ENCODE data around the gene TSEN2. TPM values are rescaled to one million over a fixed set of nuclear protein-coding genes. Genes with fewer than 3 reads are reported as not detected.
"Not testable (repeated sequence)": the region's sequence is repeated elsewhere in the genome, so short reads cannot be mapped to it uniquely, and the experiment has no call there.

TSEN2 gene
- polyA plus RNA-seq, 3 donors, result 3.2 to 7.3 (median 3.9) TPM

DNA sequence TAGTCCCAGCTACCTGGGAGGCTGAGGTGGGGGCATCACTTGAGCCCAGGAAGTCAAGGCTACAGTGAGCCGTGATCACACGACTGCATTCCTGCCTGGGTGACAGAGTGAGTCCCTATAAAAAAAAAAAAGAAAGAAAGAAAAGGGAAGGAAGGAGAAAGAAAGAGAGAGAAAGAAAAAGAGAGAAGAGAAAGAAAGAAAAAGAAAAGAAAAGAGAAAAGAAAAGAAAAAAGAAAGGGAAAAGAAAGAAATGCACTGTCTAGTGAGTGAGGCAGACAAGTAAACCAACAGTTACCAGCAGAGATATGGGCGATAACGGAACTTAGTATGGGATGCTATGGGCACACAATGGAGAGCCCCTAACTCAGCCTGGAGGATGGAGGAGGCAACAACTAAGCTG, 37.2 kb upstream of the TSEN2 start:
- 100% methylated on average over 4 of the region's 4 CpGs for WGBS (ENCODE audit: insufficient coverage)
- Mint-ChIP-seq H3K4me3 (no peak overlapping the region), H3K9me3 (peaks cover 0 to 9% (median 4%) of the 10 kb centered on the region in 7 donors), H3K27ac (peak overlapping the region in 1 of 7 donors; percentile 40), H3K27me3 (ENCODE audit: low read depth in 3 of 3) (peaks cover 2 to 11% (median 8%) of the 10 kb centered on the region in 3 donors), H3K4me1 (peaks cover 18% of the 10 kb centered on the region), H3K36me3 (no peaks in the 10 kb centered on the region)
- H3K27ac ChIP-seq (ENCODE audit: low read depth in 1 of 2, low read length in 2 of 2), result no peak overlapping the region
- intact Hi-C loops (cut with micrococcal nuclease), result no loop called here
- H3K27me3 ChIP-seq (ENCODE audit: control insufficient read depth in 2 of 2, insufficient read depth in 2 of 2, low read length in 2 of 2), result peaks cover 0 to 3% of the 10 kb centered on the region in 2 donors
- no peaks in the 10 kb centered on the region for H3K36me3 ChIP-seq (replicated peaks in 1 of 2; ENCODE audit: control insufficient read depth in 1 of 2, insufficient read depth in 2 of 2, low read length in 2 of 2)
- no peak for DNase-seq
- H3K4me1 ChIP-seq (ENCODE audit: control insufficient read depth in 1 of 2, insufficient read depth in 2 of 2, low read length in 2 of 2), result peaks cover 8 to 16% of the 10 kb centered on the region in 2 donors
- H3K4me2 ChIP-seq (replicated peaks; ENCODE audit: extremely low read depth, low read length, poor library complexity, severe bottlenecking), result no peak overlapping the region
- H3K9ac ChIP-seq (ENCODE audit: insufficient read depth, low read length, poor library complexity, severe bottlenecking), result no peak overlapping the region
- H2AFZ ChIP-seq (ENCODE audit: insufficient read depth, low read depth, low read length, poor library complexity, severe bottlenecking), result no peak overlapping the region
- no peaks in the 10 kb centered on the region for H4K20me1 ChIP-seq (ENCODE audit: insufficient read depth, low read length)
- TF ChIP-seq, protein P1, sequence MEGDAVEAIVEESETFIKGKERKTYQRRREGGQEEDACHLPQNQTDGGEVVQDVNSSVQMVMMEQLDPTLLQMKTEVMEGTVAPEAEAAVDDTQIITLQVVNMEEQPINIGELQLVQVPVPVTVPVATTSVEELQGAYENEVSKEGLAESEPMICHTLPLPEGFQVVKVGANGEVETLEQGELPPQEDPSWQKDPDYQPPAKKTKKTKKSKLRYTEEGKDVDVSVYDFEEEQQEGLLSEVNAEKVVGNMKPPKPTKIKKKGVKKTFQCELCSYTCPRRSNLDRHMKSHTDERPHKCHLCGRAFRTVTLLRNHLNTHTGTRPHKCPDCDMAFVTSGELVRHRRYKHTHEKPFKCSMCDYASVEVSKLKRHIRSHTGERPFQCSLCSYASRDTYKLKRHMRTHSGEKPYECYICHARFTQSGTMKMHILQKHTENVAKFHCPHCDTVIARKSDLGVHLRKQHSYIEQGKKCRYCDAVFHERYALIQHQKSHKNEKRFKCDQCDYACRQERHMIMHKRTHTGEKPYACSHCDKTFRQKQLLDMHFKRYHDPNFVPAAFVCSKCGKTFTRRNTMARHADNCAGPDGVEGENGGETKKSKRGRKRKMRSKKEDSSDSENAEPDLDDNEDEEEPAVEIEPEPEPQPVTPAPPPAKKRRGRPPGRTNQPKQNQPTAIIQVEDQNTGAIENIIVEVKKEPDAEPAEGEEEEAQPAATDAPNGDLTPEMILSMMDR (IDR thresholded peaks at IDR 0.05), result no peak
- H3K9me3 ChIP-seq (replicated peaks in 1 of 2; ENCODE audit: control insufficient read depth in 1 of 2, insufficient read depth in 1 of 2, low read length in 2 of 2), result peaks cover 0 to 6% of the 10 kb centered on the region in 2 donors
- H3K79me2 ChIP-seq (ENCODE audit: insufficient read depth, low read length), result no peaks in the 10 kb centered on the region
- no peak overlapping the region for H3K4me3 ChIP-seq (replicated peaks in 1 of 3; ENCODE audit: low read depth in 2 of 3, low read length in 3 of 3)

DNA sequence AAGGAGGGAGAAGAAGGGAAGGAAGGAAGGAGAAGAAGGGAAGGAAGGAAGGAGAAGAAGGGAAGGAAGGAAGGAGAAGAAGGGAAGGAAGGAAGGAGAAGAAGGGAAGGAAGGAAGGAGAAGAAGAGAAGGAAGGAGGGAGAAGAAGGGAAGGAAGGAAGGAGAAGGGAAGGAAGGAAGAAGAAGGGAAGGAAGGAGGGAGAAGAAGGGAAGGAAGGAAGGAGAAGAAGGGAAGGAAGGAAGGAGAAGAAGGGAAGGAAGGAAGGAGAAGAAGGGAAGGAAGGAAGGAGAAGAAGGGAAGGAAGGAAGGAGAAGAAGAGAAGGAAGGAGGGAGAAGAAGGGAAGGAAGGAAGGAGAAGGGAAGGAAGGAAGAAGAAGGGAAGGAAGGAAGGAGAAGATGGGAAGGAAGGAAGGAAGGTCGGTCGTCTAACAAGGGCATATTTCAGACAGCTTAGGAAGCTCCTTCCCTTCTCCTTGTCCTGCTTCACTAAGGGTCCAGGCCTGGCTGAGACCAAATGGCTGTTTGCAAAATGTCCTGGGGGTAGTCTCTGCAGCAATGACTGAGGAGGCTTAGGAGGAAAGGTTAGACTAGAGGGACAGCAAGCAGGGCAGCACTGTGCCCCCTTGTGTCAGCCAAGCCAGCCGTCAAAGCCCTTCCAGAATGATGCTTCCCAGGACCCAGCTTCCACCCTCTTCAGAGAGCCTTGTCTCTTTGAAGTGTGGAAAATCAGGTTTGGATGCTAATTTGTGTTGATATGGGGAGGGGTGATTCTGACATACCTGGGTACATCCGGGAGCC, 35.7 kb upstream of the TSEN2 start:
- H2AFZ ChIP-seq (ENCODE audit: insufficient read depth, low read depth, low read length, poor library complexity, severe bottlenecking); DNase-seq; H3K4me3 ChIP-seq (replicated peaks in 1 of 3; ENCODE audit: low read depth in 2 of 3, low read length in 3 of 3); intact Hi-C loops (cut with micrococcal nuclease); H3K9me3 ChIP-seq (replicated peaks in 1 of 2; ENCODE audit: control insufficient read depth in 1 of 2, insufficient read depth in 1 of 2, low read length in 2 of 2); H4K20me1 ChIP-seq (ENCODE audit: insufficient read depth, low read length); H3K36me3 ChIP-seq (replicated peaks in 1 of 2; ENCODE audit: control insufficient read depth in 1 of 2, insufficient read depth in 2 of 2, low read length in 2 of 2); H3K4me2 ChIP-seq (replicated peaks; ENCODE audit: extremely low read depth, low read length, poor library complexity, severe bottlenecking); H3K36me3 Mint-ChIP-seq; H3K27ac ChIP-seq (ENCODE audit: low read depth in 1 of 2, low read length in 2 of 2); H3K9ac ChIP-seq (ENCODE audit: insufficient read depth, low read length, poor library complexity, severe bottlenecking); H3K27me3 ChIP-seq (ENCODE audit: control insufficient read depth in 2 of 2, insufficient read depth in 2 of 2, low read length in 2 of 2); H3K27me3 Mint-ChIP-seq (ENCODE audit: low read depth in 3 of 3); H3K79me2 ChIP-seq (ENCODE audit: insufficient read depth, low read length); H3K4me3 Mint-ChIP-seq: not testable (repeated sequence)
- WGBS (ENCODE audit: insufficient coverage), result 63% methylated on average over 1 of the region's 4 CpGs
- H3K4me1 ChIP-seq (ENCODE audit: control insufficient read depth in 1 of 2, insufficient read depth in 2 of 2, low read length in 2 of 2), result peaks cover 8 to 16% of the 10 kb centered on the region in 2 donors
- H3K4me1 Mint-ChIP-seq, result peaks cover 18% of the 10 kb centered on the region
- peak overlapping the region in 1 of 7 donors; percentile 57 for H3K27ac Mint-ChIP-seq
- H3K9me3 Mint-ChIP-seq, result peaks cover 0 to 13% (median 4%) of the 10 kb centered on the region in 7 donors

All from CD14-positive monocyte (primary cell).